ENCODE results near the gene JARID2. TPM values are rescaled to one million over a fixed set of nuclear protein-coding genes. Genes with fewer than 3 reads are reported as not detected.

The JARID2 gene
- total RNA-seq, 1 experiment from 2014 or later, result 6.0 TPM

DNA sequence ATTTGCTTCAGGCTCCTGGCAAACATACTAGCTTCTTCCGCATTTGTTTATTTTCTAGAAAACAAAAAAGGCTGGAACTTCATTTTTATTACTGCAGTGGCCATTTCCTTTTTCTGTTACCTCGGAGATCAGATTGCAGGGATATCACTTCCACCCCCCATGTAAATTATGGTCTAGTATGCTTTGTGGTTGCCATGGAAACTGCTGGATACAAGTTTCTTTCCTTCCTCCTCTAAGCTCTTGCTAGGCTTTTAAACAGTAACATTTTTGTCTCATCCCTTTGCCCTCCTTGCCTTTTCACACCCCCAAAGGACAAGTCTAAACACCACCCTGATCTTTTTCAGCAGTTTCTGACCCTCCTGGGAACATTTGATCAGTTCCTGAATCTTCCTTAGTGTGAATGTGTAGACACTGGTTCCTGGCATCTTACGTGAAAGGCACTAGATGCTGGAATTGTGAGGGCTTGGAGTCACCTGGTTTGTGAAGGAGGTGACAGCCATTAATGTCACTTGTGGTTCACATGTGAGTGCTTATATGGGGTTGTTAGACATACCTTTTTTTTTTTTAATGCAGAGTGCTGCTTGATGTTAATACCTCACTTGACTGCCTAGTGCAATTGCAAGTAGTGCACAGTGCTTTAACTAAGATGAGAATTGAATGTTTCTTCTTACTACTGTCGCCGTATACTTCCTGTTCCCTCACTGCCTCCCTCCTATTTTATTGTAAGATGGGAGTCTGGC, 181.6 kb downstream of the JARID2 start:
- in situ Hi-C loops (cut with HindIII; ENCODE audit: low pct_unique_long_range_greater_than_20kb, low sequenced_read_pairs), result no loop called here
- ATAC-seq, result no peak
- ChIA-PET CTCF (no interaction called here), POLR2A (no interaction called here)
- DNase-seq (ENCODE audit: low read depth, low spot score), result no peak
- Histone ChIP-seq H3K9me3 (ENCODE audit: control insufficient read depth, insufficient read depth, low read depth, low read length) (no peaks in the 10 kb centered on the region), H3K4me3 (ENCODE audit: low read depth in 2 of 2, low read length in 2 of 2) (no peak overlapping the region), H3K27me3 (ENCODE audit: control insufficient read depth, insufficient read depth, low read length) (no peaks in the 10 kb centered on the region), H3K4me1 (ENCODE audit: control insufficient read depth, insufficient read depth, low read length) (no peaks in the 10 kb centered on the region; the same call in 1 of the 2 replicates), H3K36me3 (ENCODE audit: control insufficient read depth, insufficient read depth, low read length) (no peaks in the 10 kb centered on the region), H3K27ac (ENCODE audit: low read length) (no peak overlapping the region)
- TF ChIP-seq REST (IDR thresholded peaks at IDR 0.05; ENCODE audit: insufficient read depth in 1 of 2, low read depth in 2 of 2, low read length in 1 of 2), result no peak
- no peak for TF ChIP-seq TCF7L2 (IDR thresholded peaks at IDR 0.05; ENCODE audit: low read depth, low read length)
- TF ChIP-seq POLR2AphosphoS5 (IDR thresholded peaks at IDR 0.05; ENCODE audit: low read depth, low read length), result no peak
- TF ChIP-seq SIN3A (IDR thresholded peaks at IDR 0.05; ENCODE audit: borderline replicate concordance, insufficient read depth, low read depth, low read length), result no peak
- TF ChIP-seq, protein P1, sequence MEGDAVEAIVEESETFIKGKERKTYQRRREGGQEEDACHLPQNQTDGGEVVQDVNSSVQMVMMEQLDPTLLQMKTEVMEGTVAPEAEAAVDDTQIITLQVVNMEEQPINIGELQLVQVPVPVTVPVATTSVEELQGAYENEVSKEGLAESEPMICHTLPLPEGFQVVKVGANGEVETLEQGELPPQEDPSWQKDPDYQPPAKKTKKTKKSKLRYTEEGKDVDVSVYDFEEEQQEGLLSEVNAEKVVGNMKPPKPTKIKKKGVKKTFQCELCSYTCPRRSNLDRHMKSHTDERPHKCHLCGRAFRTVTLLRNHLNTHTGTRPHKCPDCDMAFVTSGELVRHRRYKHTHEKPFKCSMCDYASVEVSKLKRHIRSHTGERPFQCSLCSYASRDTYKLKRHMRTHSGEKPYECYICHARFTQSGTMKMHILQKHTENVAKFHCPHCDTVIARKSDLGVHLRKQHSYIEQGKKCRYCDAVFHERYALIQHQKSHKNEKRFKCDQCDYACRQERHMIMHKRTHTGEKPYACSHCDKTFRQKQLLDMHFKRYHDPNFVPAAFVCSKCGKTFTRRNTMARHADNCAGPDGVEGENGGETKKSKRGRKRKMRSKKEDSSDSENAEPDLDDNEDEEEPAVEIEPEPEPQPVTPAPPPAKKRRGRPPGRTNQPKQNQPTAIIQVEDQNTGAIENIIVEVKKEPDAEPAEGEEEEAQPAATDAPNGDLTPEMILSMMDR (IDR thresholded peaks at IDR 0.05), result no peak
- intact Hi-C loops (cut with micrococcal nuclease; ENCODE audit: unreplicated experiment), result no loop called here
- BruUV-seq (replicated peaks), result no TSS peak

DNA sequence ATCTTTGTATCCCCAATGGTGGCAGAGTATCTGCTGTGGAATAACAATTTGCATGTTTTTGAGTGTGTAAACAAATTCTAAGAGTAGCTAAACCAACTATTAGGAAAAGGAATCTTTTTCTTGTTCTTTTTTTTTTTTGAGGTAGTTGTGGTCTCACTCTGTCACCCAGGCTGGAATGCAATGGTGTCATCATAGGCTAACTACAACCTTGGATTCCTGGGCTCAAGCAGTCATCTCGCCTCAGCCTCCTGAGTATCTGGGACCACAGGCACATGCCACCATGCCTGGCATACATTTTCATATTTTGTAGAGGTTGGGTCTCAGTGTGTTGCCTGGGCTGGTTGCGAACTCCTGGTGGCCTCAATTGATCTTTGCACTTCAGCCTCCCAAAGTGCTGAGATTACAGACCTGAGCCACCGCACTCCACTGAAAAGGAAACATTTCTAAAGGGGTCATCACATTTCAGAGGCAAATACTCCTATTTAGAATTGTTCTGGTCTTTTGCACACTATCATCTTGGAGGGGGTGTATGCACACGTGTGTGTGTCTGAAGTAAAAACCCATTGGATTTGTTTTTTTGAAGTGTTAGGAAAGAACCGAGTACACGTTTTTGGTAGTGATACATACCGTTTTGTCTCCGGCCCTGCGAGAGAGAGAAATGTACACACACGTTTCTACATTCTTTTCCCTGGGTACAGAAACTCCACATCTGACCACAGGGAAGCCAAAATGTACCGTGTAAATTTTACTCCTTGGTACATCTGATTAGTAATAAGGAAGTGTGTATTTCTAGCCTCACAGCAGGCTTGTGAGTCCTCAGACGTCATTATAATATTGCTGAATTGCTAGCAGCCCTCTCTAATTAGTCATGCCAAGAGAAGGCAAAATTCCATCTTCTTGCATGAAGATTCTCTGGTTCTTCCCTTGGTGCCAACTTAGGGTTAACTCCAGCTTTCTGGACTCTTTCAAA, 183.6 kb downstream of the JARID2 start:
- intact Hi-C loops (cut with micrococcal nuclease; ENCODE audit: unreplicated experiment), result no loop called here
- in situ Hi-C loops (cut with HindIII; ENCODE audit: low pct_unique_long_range_greater_than_20kb, low sequenced_read_pairs), result no loop called here
- Histone ChIP-seq H3K4me3 (ENCODE audit: low read depth in 2 of 2, low read length in 2 of 2) (no peak overlapping the region), H3K36me3 (ENCODE audit: control insufficient read depth, insufficient read depth, low read length) (no peaks in the 10 kb centered on the region), H3K27me3 (ENCODE audit: control insufficient read depth, insufficient read depth, low read length) (no peaks in the 10 kb centered on the region), H3K27ac (ENCODE audit: low read length) (no peak overlapping the region), H3K4me1 (ENCODE audit: control insufficient read depth, insufficient read depth, low read length) (no peaks in the 10 kb centered on the region; the same call in 1 of the 2 replicates), H3K9me3 (ENCODE audit: control insufficient read depth, insufficient read depth, low read depth, low read length) (no peaks in the 10 kb centered on the region)
- no peak for DNase-seq (ENCODE audit: low read depth, low spot score)
- CTCF ChIA-PET, result no interaction called here
- no TSS peak for BruUV-seq (replicated peaks)
- POLR2A ChIA-PET, result no interaction called here
- no peak for ATAC-seq
- TF ChIP-seq TCF7L2 (IDR thresholded peaks at IDR 0.05; ENCODE audit: low read depth, low read length) (no peak), SIN3A (IDR thresholded peaks at IDR 0.05; ENCODE audit: borderline replicate concordance, insufficient read depth, low read depth, low read length) (no peak), REST (IDR thresholded peaks at IDR 0.05; ENCODE audit: insufficient read depth in 1 of 2, low read depth in 2 of 2, low read length in 1 of 2) (no peak), POLR2AphosphoS5 (IDR thresholded peaks at IDR 0.05; ENCODE audit: low read depth, low read length) (no peak)
- TF ChIP-seq, protein P1 (IDR thresholded peaks at IDR 0.05), result no peak
